ENCODE data around the gene TBC1D5. TPM values are rescaled to one million over a fixed set of nuclear protein-coding genes. Genes with fewer than 3 reads are reported as not detected.
"Not testable (repeated sequence)": the region's sequence is repeated elsewhere in the genome, so short reads cannot be mapped to it uniquely, and the experiment has no call there.

TBC1D5 gene
- total RNA-seq, 2 donors from 2014 or later = 46.8 to 71.1 TPM

GRCh38 chr3:17355591-17355990 is 386.8 kb downstream of the TBC1D5 start:
- WGBS, 2 donors = 83 to 91% methylated on average over 1 of the region's 1 CpG
- H3K4me3 ChIP-seq = no peak overlapping the region

GRCh38 chr3:17354341-17354740 is 388.1 kb downstream of the TBC1D5 start:
- Histone ChIP-seq H3K27me3 (no peaks in the 10 kb centered on the region), H3K4me1 (no peaks in the 10 kb centered on the region), H3K27ac (no peak overlapping the region), H3K36me3 (replicated peaks in 1 of 2; ENCODE audit: insufficient read depth in 1 of 2, low read depth in 2 of 2) (no peaks in the 10 kb centered on the region), H3K4me3 (no peak overlapping the region), H3K9me3 (no peaks in the 10 kb centered on the region)
- 92 to 93% methylated on average over 3 of the region's 3 CpGs for WGBS, 2 donors
- no peak for DNase-seq
- intact Hi-C loops (cut with DNase I) = no loop called here
- no peak for ATAC-seq
- TF ChIP-seq POLR2A (IDR thresholded peaks at IDR 0.05) = no peak
- no peak for TF ChIP-seq CTCF (IDR thresholded peaks at IDR 0.05)

More at GRCh38 chr3:17355591-17355990, 386.8 kb downstream of the TBC1D5 start:
- H3K9me3 ChIP-seq = no peaks in the 10 kb centered on the region
- H3K36me3 ChIP-seq (replicated peaks in 1 of 2; ENCODE audit: insufficient read depth in 1 of 2, low read depth in 2 of 2) = no peaks in the 10 kb centered on the region
- ATAC-seq (no peak), DNase-seq (no peak)
- H3K27ac ChIP-seq = no peak overlapping the region
- H3K4me1 ChIP-seq = no peaks in the 10 kb centered on the region
- no peaks in the 10 kb centered on the region for H3K27me3 ChIP-seq
- no peak for TF ChIP-seq CTCF (IDR thresholded peaks at IDR 0.05)
- TF ChIP-seq POLR2A (IDR thresholded peaks at IDR 0.05) = no peak
- intact Hi-C loops (cut with DNase I) = no loop called here

- 59 to 69% methylated on average over 3 of the region's 3 CpGs for WGBS, 2 donors
- Histone ChIP-seq H3K4me1 (no peaks in the 10 kb centered on the region), H3K27me3 (no peaks in the 10 kb centered on the region), H3K36me3 (replicated peaks in 1 of 2; ENCODE audit: insufficient read depth in 1 of 2, low read depth in 2 of 2) (peaks cover 0 to 1% of the 10 kb centered on the region in 2 donors), H3K27ac (no peak overlapping the region), H3K9me3 (no peaks in the 10 kb centered on the region), H3K4me3 (no peak overlapping the region)
- intact Hi-C loops (cut with DNase I) = no loop called here
- no peak for DNase-seq
- no peak for ATAC-seq
- no peak for TF ChIP-seq POLR2A (IDR thresholded peaks at IDR 0.05)
- TF ChIP-seq CTCF (IDR thresholded peaks at IDR 0.05) = no peak
These were observed 389.8 kb downstream of the TBC1D5 start for GRCh38 chr3:17352620-17353019.

GRCh38 chr3:17351193-17351592 is 391.2 kb downstream of the TBC1D5 start:
- not testable (repeated sequence) for H3K9me3 ChIP-seq, ATAC-seq
- WGBS, 2 donors = 97 to 98% methylated on average over 4 of the region's 4 CpGs

GRCh38 chr3:17349093-17349492 is 393.3 kb downstream of the TBC1D5 start:
- DNase-seq (no peak), ATAC-seq (no peak)
- Histone ChIP-seq H3K27ac (no peak overlapping the region), H3K4me3 (no peak overlapping the region), H3K9me3 (no peaks in the 10 kb centered on the region), H3K36me3 (replicated peaks in 1 of 2; ENCODE audit: insufficient read depth in 1 of 2, low read depth in 2 of 2) (peaks cover 0 to 1% of the 10 kb centered on the region in 2 donors), H3K4me1 (no peaks in the 10 kb centered on the region), H3K27me3 (no peaks in the 10 kb centered on the region)
- TF ChIP-seq POLR2A (IDR thresholded peaks at IDR 0.05) = no peak
- TF ChIP-seq CTCF (IDR thresholded peaks at IDR 0.05) = no peak
- WGBS, 2 donors = 91 to 96% methylated on average over 1 of the region's 1 CpG
- intact Hi-C loops (cut with DNase I) = no loop called here

More at GRCh38 chr3:17351193-17351592, 391.2 kb downstream of the TBC1D5 start:
- H3K4me1 ChIP-seq; H3K36me3 ChIP-seq (replicated peaks in 1 of 2; ENCODE audit: insufficient read depth in 1 of 2, low read depth in 2 of 2); H3K27me3 ChIP-seq; H3K27ac ChIP-seq; DNase-seq; H3K4me3 ChIP-seq; intact Hi-C loops (cut with DNase I): not testable (repeated sequence)
